GM12865 (cell line): Measurements from ENCODE around the gene TMEM130.
A peak's percentile ranks its signal among the peaks of the same experiment; 100 is the strongest.

Experiments used
- DNase-seq: peaks from one replicate; pipeline ENCODE4 v3.0.0; 2010; ENCODE audit warnings: low read depth
- H3K4me3 ChIP-seq: 2 replicates; pipeline ENCODE4 v1.5.1; 2011; ENCODE audit warnings: mild to moderate bottlenecking, low read depth, low read length, control low read depth
- TF ChIP-seq, protein P1 (sequence below): IDR thresholded peaks from 2 replicates; pipeline ENCODE4 v1.5.1; 2011; ENCODE audit warnings: low read length, control low read depth, low read depth, inconsistent platforms; ENCODE audit not compliant: insufficient read depth; ENCODE audit errors: missing control alignments

TMEM130 gene, protein sequence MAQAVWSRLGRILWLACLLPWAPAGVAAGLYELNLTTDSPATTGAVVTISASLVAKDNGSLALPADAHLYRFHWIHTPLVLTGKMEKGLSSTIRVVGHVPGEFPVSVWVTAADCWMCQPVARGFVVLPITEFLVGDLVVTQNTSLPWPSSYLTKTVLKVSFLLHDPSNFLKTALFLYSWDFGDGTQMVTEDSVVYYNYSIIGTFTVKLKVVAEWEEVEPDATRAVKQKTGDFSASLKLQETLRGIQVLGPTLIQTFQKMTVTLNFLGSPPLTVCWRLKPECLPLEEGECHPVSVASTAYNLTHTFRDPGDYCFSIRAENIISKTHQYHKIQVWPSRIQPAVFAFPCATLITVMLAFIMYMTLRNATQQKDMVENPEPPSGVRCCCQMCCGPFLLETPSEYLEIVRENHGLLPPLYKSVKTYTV

DNA sequence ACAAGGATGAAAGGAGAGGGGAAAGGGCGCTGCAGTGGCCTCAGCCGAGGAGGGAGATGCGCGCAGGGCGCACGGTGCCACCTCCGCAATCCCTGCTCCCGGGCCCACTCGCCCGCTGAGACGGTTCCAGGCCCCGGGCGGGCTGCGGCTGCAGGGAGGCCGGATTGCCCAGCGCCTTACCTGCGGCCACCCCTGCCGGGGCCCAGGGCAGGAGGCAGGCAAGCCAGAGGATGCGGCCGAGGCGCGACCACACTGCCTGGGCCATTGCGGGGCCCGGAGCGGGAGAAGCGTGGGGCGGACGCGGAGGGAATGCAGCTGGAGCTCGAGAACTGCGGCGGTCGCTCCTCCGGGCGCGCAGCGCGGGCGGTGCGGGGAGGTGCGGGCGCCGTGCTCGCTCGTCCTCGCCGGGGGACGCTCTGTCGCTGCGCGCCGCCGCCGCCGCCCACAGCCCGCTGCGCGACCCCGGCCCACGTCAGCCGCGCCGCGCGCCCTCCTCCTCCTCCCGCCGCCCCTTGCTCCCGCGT, at the start of gene TMEM130:
Gene TMEM130, minus strand, starts transcription at position 418 of the 524 bp plus-strand sequence. Its CDS starts 153 bp downstream, at position 265.
- no peak for DNase-seq
- TF ChIP-seq, protein P1, sequence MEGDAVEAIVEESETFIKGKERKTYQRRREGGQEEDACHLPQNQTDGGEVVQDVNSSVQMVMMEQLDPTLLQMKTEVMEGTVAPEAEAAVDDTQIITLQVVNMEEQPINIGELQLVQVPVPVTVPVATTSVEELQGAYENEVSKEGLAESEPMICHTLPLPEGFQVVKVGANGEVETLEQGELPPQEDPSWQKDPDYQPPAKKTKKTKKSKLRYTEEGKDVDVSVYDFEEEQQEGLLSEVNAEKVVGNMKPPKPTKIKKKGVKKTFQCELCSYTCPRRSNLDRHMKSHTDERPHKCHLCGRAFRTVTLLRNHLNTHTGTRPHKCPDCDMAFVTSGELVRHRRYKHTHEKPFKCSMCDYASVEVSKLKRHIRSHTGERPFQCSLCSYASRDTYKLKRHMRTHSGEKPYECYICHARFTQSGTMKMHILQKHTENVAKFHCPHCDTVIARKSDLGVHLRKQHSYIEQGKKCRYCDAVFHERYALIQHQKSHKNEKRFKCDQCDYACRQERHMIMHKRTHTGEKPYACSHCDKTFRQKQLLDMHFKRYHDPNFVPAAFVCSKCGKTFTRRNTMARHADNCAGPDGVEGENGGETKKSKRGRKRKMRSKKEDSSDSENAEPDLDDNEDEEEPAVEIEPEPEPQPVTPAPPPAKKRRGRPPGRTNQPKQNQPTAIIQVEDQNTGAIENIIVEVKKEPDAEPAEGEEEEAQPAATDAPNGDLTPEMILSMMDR, result no peak

DNA sequence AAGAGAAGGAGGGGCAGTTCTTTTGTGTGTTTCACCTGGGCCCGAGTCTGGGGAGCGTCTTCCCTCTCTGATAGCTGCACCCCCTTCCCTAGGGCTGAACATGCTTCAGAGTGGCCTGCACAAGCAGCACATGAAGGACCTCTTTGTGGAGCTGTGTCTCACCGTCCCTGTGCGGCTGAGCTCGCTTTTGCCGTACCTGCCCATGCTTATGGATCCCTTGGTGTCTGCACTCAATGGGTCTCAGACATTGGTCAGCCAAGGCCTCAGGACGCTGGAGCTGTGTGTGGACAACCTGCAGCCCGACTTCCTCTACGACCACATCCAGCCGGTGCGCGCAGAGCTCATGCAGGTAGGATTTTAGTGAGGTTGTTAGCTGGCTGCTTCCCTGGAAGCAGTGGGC, 47.5 kb upstream of the TMEM130 start:
- TF ChIP-seq, protein P1, result no peak
- no peak overlapping the region for H3K4me3 ChIP-seq
- no peak for DNase-seq

More for the DNA sequence above, at the start of gene TMEM130:
- peak within 1 kb of the TSS; percentile 39 for H3K4me3 ChIP-seq

DNA sequence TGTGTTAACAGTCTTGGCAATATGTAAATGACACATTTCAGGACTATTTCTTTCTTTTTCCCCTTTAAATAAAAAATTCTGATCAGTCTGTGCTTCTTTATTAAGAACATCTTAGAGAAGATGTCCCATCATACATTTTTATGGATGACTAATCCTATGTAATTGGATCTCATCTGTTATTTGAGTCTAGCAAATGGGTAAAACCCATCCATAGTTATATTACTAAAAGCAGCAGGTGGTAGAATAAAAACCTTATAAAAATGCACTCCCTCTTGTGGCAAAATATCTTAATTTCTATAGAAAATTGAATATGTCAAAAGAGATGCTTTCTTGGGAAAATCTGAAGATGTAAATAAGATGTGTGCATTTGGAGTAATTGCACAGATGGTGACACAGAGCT, 43.8 kb upstream of the TMEM130 start:
- DNase-seq, result no peak
- TF ChIP-seq, protein P1, result no peak

DNA sequence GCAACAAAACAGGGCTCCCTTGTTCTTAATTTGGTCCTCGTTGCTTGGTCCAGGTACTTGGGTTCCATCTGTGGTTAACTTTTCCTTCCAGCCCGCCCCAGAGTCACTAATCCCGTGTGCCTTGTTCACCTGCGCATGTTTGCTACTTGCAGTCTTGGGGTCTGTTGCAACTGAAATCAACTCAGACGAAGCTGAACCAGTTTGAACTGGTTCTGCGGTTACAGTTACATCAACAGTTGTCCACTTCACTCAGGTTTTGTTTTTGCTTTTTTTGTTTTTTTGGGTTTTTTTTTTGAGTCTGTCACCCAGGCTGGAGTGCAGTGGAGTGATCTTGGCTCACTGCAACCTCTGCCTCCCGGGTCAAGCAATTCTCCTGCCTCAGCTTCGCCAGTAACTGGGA, 43.2 kb upstream of the TMEM130 start:
- H3K4me3 ChIP-seq, result no peak overlapping the region
- no peak for DNase-seq
- TF ChIP-seq, protein P1, result no peak

More for the DNA sequence above, 43.8 kb upstream of the TMEM130 start:
- H3K4me3 ChIP-seq, result no peak overlapping the region

DNA sequence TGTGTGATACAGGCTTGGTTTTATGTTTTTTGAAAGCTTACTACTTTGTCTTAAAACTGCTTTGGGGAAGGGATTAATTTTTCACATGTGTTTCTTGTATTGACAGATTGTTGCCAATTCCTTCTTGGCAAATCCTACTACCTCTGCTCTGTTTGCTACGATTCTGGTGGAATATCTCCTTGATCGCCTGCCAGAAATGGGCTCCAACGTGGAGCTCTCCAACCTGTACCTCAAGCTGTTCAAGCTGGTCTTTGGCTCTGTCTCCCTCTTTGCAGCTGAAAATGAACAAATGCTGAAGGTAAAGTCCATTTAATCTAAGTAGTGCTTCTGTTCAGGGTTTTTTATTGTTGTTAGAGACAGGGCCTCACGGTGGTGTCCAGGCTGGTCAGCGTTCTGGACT, 42.1 kb upstream of the TMEM130 start:
- TF ChIP-seq, protein P1, result no peak
- no peak overlapping the region for H3K4me3 ChIP-seq
- no peak for DNase-seq

DNA sequence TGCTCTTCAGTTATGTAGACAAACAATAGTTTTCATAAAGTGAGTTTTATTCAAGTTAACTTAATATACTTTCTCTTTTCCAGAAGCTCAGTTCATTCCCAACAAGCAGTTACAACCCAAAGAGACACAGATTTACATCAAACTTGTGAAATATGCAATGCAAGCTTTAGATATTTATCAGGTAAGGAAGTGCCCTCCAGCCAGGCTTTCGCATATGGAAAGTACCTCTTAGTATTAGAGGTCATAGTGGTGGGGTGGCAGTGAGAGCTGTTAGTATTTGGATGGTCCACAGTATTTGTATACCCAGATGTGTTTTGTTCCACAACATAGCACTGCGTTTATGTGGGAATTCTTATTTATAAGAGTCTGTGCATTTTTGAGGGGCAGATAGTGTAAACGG, 40.6 kb upstream of the TMEM130 start:
- no peak overlapping the region for H3K4me3 ChIP-seq
- TF ChIP-seq, protein P1, result no peak
- DNase-seq, result no peak
